ENCODE data around the gene BAHCC1. TPM values are rescaled to one million over a fixed set of nuclear protein-coding genes. Genes with fewer than 3 reads are reported as not detected.

The BAHCC1 gene
- polyA plus RNA-seq, 5 donors = 14.1 to 27.2 (median 20.0) TPM

DNA sequence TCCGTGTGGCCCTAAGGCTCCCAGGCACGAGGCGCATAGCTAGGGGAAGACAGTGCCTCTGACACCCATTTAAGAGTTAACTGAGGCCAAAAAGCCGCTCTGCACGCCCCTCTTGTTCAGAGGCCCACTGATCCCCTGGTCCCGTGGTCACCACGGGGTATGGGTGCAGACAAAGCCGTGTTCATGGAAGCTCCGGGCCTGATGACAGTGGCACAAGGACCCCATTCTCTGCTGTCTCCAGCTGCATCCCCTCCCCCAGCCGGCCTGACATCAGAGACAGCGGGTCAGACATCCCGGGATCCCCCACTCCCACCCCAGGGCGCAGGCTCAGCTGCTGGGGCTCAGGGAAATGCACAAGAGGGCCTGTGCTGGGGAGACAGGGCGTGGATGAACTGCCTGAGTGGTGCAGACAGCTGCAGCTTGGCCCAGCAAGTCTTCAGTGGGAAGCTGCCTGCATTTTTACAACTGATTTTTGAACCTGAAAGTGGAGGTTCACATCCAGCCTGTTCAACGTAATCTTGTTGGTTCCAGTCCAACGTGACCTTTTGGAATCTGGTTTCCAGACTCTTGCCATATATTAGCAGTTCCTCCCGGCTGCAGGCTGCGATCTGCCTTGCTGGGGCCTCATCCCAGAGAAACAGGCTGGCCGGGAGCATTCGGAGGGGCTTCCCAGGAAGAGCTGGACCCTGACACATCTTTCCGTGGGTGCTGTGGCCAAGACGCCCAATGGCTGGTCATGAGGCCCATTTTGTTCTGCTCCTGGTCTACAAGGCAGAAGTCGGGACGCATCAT, 9.7 kb upstream of the BAHCC1 start:
- no peak for DNase-seq

DNA sequence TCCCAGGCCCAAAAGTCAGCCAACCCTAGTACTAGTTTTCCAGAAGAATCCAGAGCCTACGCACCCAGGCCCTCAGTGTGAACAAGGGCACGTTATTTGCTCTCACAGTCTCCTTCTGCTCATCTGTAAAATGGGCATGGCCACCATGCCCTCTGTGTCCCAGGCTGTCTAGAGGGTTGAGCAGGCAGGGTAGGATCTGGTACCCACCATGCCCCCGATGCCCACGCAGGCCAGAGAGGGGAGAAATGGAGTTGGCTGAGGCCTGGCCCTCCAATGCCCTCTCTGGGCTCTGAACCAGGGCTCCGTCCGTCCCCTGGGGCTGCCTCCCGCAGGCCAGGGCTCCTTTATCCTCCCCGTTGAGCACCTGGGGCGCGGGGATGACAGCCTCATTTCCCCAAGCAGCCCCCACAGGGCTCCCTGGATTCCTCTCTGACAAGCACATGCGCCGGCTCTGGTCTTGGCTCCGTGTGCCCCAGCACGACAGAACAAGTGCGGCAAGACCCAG, 9.1 kb upstream of the BAHCC1 start:
- no peak for DNase-seq

DNA sequence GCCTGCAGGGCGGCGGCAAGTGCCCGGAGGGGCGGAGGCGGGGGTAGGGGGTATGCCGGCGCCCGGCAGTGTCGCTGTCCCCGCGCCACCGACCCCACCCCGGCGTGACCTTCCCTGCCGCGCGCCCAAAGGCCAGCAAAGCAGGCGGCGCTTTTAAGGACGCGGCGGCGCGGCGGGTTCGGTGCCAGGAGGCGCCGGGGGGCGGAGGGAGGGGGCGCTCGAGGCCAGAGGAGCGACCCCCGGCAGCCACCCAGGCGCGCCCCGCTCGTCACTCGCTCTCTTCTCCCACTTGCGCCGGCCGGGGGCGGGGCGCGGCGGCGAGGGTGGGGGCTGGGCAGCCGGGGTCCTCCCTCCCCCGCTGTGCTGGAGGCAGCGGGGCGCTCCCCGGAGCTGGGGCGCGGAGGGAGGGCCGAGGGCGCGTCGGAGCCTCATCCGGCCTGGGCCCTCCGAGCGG, 8.6 kb upstream of the BAHCC1 start:
- DNase-seq = peak in 1 of 2 donors; percentile 50

DNA sequence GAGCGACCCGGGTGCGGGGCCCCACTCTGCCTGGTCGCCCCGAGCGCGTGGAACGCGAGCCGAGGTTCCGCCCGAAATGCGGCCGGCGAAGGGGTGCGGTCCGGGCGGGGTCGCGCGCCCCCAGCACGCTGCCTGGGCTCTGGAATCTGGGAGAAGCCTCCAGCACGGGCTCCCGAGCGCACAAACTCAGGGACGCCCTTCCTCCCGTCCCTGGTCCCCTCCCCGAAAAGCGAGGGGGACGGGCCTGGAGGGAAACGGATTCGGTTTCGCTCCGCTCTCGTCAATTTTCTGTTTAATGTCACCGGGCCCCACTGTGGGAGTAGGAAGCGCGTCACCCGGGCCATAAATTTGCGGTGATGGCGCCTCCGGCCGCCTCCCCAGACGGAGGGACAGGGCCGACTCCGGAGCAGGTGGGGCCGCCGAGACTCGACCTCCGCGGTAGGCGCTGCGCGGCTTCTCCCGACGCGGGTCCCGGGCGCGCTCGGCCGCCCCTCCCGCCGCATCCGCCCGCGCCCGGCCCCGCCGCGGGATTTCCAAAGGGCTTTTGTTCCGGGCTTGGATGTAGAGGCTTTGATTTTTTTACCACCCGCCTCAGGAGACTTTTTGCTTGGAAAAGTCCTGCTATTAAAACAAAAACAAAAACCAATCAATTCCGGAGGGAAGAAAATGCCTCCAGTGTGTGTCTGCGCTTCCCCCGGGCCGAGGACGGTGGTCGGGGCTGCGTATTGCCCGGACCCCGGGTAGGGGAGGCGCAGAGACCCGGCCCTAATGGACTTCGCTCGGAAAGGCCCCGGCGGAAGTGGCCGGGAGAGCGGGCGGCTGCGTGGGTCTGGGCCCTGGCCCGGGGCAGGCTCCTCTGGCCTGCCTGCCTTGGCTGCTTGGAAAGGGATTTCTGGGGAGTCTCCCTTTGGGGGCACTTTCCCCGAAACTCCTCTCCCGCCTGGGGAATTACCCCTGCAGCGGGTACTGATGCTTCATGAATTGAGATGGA, 7.9 kb upstream of the BAHCC1 start:
- peak in 1 of 2 donors; percentile 56 for DNase-seq

DNA sequence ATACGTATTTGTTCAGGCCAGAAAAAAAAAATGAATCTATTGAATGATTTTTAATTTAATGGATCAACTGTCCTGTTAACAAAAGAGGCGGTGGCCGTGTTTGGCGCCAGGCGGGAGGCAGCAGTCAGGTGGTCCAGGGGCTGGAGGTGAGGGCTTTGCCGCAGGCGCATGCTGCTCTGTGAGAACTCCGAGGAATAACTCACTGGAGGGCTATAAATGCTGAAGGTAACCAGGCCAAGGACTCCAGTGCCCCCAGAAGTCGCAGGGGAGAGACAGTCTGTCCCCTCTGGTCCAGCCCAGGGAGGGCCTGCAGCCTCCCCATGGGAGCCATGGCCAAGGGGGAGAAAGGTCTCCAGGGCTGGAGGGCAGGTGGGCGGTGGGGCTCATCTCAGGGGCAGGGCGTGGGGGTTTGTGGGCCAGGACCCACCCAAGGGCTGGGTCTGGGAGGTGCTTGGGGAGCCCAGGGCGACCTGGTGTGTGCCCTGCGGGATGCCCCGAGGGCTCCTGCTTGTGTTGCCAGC, 7.1 kb upstream of the BAHCC1 start:
- DNase-seq = no peak

DNA sequence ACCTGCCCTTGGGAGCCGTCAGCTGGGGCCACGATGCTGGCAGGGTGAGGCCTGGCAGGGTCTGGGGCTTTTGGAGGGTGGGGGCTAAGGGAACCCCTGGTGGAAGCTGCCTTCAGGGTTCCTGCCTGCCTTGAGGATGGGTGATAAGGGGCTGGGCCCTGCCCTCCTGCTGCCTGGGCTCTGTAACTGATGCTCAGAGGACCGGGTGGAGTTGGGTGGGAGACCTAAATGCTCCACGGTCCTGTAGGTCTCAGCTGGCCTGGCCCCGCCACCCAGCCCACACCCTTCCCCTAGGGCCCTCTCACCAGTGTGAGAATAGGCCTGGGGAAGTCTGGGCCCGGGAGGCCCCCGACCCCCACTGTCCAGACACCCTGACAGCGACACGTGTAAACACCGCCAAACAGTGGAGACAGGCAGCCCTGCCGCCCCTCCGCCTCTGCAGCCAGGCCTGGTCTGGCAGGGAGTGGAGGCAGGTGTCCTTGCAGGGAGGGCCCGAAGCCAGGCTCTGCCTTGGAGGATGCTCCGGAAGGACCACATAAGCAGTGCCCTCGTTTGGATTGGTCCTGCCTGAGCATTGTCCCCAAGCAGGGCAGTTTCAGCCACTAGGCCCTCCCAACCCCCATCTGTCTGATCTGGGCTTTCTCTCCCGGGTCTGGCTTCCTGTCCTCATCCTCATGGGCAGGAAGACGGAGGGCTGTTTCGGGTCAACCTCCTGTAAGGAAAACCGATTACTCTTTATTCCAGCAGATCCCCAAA, 6.5 kb upstream of the BAHCC1 start:
- DNase-seq = no peak

DNA sequence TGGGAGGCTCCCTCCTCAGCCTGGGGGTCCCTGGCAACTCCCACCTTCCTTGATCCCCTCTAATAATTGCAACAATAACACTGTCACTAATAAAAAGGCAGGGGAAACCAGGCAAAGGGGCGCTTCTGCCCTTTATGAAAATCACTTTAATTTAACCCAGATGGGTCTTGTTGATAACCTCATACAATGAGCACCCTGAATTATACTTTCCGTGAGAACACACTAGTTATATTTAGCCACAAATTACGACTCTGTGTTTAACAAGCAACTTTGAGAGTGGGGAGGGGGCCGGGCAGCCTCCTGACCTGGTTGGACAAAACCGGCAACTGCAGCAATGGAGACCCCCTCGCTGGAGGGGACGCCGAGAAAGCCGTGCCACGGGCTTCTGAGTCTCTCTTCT, 5.7 kb upstream of the BAHCC1 start:
- no peak for DNase-seq

DNA sequence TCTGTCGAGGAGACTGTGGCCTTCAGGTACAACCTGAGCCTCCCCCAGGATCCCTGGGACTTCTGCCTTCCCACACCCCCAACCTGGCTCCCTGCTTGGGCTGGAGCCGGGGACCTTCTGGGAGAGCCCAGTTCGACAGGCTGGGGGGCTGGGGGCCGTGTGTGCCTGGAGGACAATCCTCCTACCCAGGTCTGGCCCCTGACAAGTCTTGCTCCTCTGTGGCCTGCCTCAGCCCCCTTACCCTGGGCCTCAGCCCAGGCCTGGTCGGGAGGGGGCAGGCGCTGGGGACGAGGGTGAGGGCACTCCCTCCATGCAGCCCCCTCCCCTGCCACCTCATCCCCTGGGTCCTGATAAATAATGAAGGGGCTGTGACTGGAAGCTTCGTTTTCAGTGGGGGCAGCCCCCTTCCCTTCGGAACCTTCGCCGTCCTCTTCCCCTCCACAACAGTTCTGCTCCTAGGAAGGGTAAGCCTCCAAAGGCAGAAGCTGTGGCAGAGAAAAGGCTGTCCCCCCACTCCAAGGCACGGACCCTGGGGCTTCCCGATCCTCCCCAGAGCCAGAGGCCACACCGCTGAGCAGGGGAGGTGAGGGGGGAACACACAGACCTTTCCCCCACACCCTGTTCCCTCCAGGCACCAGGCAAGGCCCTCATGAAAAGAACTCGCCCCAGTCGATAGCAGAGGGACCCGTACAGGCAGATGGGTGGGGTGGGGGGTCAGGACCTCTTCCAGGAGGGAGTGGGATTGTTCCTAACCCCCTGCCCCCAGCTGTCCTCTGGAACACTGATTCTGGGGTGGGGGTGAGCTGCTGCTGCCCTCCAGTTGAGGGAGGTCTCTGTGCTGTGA, 5.0 kb upstream of the BAHCC1 start:
- no peak for DNase-seq

DNA sequence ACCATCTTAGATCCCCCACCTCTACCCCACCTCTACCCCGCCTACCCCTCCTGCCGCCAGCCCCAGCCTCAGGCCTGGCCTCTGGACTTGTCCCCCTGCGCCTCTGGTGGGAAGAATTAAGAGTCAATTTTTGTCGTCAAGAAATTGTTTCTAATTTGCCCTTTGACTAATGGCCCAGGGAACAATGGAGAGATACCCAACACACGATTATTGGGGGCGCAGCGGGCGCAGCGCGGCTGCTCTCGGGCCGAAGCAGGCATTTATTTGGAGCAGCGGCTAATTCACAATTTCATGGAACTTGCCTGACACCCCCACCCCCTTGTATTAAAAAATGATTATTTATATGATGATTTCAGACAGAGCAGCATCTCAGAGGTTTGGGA, 4.4 kb upstream of the BAHCC1 start:
- no peak for DNase-seq

DNA sequence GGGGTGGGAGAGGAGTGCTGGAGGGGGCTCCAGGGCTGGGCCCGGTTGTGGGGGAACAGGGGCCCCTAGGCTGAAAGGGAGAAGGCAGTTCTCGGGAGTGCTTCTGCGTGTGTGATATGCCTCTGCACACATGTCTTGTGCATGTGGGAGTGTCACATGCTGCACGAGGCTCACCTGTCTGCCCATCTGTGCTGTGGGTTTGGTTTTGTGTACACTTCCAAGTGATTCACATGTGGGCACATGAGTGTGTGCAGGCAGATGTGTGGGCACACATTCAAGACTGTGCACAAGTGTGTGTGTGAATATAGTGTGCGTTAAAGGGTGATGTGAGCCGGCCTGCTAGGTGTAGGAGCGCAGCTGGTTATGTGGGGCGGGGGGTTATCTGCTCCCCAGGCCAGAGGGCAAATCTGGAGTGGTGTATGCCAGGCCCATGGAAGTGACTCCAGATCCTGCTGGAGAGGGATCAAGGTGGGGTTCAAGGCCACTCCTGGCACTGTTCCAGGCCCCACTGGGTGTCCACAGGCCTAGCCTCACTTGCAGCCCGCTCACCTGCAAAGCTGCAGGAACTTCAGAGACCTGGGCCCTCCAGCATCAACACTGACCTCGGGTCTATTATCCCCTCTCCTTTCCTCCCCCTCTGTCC, 3.8 kb upstream of the BAHCC1 start:
- DNase-seq = no peak

DNA sequence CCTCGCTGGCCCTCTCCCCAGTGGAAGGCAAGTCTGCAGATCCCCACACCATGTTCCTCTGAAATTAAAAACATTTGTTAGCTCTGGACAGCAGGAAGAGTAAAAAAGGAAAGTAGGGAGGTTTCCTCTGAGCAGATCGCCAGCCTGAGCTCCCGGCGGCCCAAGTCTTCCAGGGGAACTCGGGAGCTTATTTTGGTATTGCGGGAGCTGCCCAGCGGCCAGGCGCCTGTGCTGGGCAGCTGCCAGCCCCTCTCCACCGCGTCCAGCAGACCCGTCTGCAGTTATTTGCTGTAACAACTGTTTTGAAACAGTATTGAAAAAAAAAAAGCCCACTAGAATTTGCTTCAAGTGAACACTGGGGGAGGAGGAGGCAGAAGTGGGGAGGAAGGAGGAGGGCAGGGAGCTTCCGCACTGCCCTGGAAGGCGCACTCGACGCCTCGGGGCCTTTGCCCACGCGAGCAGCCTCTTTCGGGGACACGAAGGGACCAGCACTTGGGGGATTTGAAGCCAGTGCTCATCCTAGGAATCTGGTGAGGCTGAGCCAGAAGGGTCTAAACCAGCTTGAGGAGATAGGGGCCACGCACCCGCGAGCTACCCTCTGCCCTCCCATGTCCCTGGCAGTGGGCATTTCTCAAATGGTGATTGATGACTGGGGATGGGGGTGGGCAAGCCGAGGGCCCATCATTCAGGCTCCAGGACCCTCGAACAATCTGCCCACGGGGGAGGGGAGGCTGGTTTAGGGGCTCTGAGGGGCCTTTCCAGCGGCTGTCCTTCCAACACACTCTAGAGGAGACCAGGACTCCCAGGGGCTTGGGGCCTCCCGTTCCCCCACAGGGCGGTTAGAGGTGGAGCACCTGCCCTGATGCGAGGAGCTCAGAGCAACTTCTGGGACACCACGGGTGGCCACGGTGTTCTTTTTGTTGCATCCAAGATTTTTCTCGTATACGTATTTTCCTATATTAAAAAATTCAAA, 3.0 kb upstream of the BAHCC1 start:
- peak in 1 of 2 donors; percentile 82 for DNase-seq

DNA sequence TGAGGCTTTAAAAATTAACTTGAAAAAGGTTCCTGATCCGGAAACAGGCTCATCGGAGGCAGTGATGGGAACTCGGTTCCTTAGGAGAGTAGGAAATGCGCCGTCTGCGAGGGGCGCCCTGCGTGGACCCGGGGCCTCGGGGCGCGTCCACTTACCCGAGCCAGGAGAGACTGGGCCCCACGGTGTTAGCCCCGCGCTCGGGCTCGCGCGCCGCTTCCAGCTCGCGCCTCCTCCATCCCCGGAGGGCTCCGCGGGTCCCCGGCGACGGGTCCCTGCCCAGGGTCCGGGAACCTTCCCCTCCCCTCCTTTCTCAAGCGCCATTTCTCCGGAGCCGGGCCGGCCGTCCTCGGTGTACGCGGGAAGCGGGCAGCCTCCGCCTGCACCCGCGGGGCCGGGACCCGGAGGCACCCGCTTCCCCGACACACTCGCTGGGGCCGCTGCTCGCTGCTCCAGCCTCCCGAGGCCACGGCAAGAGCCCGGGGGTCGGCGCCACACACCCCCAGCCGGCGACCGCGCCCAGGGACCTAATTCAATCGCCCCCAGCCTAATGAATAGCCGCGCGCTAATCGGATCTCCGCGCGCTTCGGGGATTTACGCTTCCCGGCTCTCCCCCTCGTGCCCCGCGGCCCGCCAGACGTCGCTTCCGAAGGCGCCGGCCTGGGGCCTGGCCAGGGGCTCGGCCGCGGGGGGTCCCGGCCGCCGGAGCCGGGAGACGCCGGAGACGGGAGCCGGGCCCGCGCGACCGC, 2.2 kb upstream of the BAHCC1 start:
- DNase-seq = peak in 1 of 2 donors; percentile 36

DNA sequence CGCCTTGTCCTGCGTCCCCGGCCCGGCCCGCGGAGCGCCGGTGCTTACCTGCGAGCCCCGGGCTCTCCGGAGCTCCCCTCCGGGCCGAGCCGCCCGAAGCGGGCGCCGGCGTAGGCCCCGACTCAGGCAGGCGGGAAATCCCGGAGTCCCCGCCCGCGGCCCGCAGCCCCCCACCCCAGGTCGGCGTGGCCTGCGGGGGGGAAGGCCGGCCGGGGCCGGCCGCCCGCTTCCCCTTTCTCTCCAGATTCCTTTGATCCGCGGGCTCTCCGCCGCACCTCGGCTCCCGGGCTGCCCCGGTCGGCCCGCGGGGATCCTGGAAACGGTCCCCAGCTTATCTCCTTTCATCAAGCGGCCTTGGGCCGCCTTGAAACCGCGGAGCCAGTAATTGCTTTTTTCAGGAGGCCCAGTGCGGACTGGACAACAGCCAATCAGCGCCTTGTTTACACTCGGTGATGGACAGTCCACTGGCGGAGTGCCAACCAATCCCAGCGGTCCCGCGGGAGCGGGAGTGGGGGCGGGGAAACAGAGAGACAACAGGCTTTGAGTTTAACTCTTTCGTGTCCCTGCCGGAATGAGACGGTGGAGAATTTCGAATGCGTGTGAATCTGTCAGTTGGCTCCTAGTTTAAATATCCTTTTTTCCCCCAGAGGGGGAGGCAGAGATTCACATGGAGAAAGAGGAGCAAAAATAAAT, 1.4 kb upstream of the BAHCC1 start:
- DNase-seq = peak; percentile 100

DNA sequence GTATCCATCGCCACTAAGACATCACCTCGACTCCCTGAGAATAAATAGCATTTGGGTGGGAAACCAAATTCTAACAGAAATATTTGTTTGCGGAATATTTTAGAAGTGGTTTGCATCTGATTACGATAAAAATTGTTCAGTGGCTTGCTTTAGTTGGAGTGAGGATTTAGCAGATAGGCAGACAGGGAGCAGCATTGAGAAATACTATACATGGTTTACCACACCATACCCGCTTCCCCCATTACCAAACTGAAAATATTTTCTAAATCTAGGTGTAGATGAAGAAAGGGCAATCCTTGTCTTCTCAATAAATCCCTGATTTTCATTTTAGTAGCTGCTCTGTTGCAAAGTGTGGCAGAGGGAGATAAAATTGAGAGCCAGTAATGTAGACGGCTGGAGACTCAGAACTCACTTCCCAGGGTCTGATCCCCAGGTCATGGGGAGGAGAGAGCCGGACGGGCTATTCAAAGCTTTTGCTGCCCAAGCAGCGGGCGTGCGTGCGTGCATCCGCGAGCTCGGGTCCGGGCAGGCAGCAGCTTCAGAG, 808 bp upstream of the BAHCC1 start:
- no peak for DNase-seq

DNA sequence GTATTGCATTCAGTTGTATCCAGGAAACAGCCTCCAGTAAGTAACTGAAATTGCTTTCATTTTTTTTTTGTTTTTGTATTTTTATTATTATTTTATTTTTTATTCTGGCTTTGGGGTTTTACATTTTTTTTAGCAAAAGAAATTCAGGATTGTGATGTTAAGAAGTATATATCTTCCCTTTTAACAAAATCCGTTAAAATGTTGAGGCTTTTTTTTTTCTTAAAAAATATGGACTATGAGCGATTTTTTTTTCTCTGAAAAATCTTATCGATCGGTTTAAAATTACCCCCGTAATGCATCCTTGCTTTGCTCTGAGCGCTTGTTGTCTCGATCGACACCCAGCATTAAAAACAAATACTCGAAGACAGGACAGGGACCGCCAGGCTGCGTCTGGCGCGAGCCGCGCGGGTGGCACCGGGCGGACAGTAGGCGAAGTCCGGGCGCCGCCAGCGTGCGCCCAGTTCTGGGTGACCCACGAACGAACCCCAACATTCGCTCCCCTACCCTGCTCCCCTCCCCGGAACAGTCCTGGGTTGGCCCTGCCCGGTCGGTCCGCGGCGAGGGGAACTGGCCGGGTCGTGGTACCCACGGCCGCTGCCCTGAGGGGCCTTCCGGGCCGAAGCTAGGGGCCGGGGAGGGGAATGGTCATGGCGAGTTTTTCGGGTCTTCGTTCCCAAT, 482 bp downstream of the BAHCC1 start:
- DNase-seq = no peak

DNA sequence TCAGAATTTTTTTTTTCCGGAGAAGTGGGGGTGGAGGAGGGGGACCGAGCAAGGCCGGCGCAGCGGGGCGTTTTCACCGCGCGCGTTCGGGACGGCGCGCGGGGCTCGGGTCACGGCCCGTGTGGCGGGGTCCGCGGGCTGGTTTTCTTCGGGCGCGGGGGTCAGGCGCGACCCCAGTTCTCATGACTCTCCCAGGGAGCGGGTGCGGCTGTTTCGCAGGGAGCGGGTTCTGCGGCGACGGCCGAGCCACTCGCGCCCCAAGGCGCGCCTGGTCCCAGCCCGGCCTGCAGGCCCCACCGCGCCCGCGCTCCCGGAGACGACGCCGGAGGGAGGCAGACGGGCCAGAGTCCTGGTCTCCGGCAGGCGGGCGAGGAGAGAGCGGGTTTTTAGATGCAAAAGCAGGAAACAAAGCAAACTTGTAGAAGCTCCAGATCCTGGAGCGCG, 1.0 kb downstream of the BAHCC1 start:
- DNase-seq = no peak

Data from right lung (tissue), 5 donors.